PC-3 (cell line): ENCODE results near the gene MEPE. TPM values are rescaled to one million over a fixed set of nuclear protein-coding genes. Genes with fewer than 3 reads are reported as not detected.

Experiments used
- ATAC-seq: fragments of 200-7000 bp; cut with Tn5 transposase; 2 replicates; pipeline ENCODE4 v1.9.1; 2020; ENCODE audit warnings: mild to moderate bottlenecking, moderate library complexity
- BruUV-seq: library from RNA; stranded (reverse); fragments of 400-500 nt; replicated peaks from 2 replicates; lab custom pipeline; 2021; lab: Mats Ljungman, UMichigan
- CTCF ChIA-PET: fragments of 300-600 bp; sonication (Branson Sonifier 250); formaldehyde crosslinking; loops from one replicate; lab custom pipeline; 2022; ENCODE audit warnings: antibody characterized with exemption; lab: Charles Lee
- POLR2A ChIA-PET: fragments of 300-600 bp; sonication (Branson Sonifier 250); formaldehyde crosslinking; loops from one replicate; lab custom pipeline; 2022; ENCODE audit warnings: antibody characterized with exemption; ENCODE audit not compliant: unreplicated experiment; lab: Charles Lee
- DNase-seq: peaks from one replicate; pipeline ENCODE4 v3.0.0-alpha.2; 2015
- H2AFZ ChIP-seq: fragments of 300-600 bp; sonication (generic); 2 replicates; pipeline ENCODE4 v1.6.0; 2016; ENCODE audit warnings: antibody characterized with exemption, low read length
- H3F3A ChIP-seq: fragments of 300-600 bp; sonication (generic); one replicate; pipeline ENCODE4 v1.6.0; 2017; ENCODE audit warnings: antibody characterized with exemption, low read length, control low read depth, mild to moderate bottlenecking; ENCODE audit not compliant: unreplicated experiment
- H3K27ac ChIP-seq: fragments of 300-600 bp; sonication (generic); 2 replicates; pipeline ENCODE4 v1.5.1; 2016; ENCODE audit warnings: mild to moderate bottlenecking, low read length
- H3K27me3 ChIP-seq: fragments of 300-600 bp; sonication (generic); 2 replicates; pipeline ENCODE4 v1.6.1; 2016; ENCODE audit warnings: low read length, mixed read lengths
- H3K36me3 ChIP-seq: fragments of 300-600 bp; sonication (generic); 2 replicates; pipeline ENCODE4 v1.6.1; 2016; ENCODE audit warnings: low read depth, mixed run types, low read length, mixed read lengths
- H3K4me1 ChIP-seq: fragments of 300-600 bp; sonication (generic); 2 replicates; pipeline ENCODE4 v1.5.1; 2016; ENCODE audit warnings: low read length; ENCODE audit not compliant: insufficient read depth
- H3K4me2 ChIP-seq: fragments of 300-600 bp; sonication (generic); 2 replicates; pipeline ENCODE4 v1.6.0; 2016; ENCODE audit warnings: low read length
- H3K4me3 ChIP-seq: fragments of 300-600 bp; sonication (generic); 2 replicates; pipeline ENCODE4 v1.5.1; 2016; ENCODE audit warnings: mild to moderate bottlenecking, low read length, mixed read lengths
- H3K79me2 ChIP-seq: fragments of 300-600 bp; sonication (generic); 2 replicates; pipeline ENCODE4 v1.6.1; 2017; ENCODE audit warnings: low read length, mixed read lengths
- H3K9ac ChIP-seq: fragments of 300-600 bp; sonication (generic); 2 replicates; pipeline ENCODE4 v1.6.0; 2016; ENCODE audit warnings: mild to moderate bottlenecking, low read length
- H3K9me2 ChIP-seq: fragments of 300-600 bp; sonication (generic); replicated peaks from 2 replicates; pipeline ENCODE4 v1.6.1; 2016; ENCODE audit warnings: mixed run types, low read length, mixed read lengths
- H3K9me3 ChIP-seq: fragments of 300-600 bp; sonication (generic); 2 replicates; pipeline ENCODE4 v1.6.1; 2016; ENCODE audit warnings: low read length, mixed read lengths
- H4K20me1 ChIP-seq: fragments of 300-600 bp; sonication (generic); 2 replicates; pipeline ENCODE4 v1.6.1; 2016; ENCODE audit warnings: low read length, mixed read lengths
- EZH2 ChIP-seq: fragments of 300-600 bp; sonication (generic); IDR thresholded peaks from one replicate; pipeline ENCODE4 v1.6.1; 2017; ENCODE audit warnings: antibody characterized with exemption, mild to moderate bottlenecking, low read length; ENCODE audit not compliant: unreplicated experiment
- EZH2phosphoT487 ChIP-seq: fragments of 300-600 bp; sonication (generic); IDR thresholded peaks from 2 replicates; pipeline ENCODE4 v1.6.1; 2018; ENCODE audit warnings: mild to moderate bottlenecking, antibody characterized with exemption, low read length, borderline replicate concordance
- intact Hi-C: fragments of 100-400 bp; cut with micrococcal nuclease; formaldehyde crosslinking; loops from 2 replicates; pipeline ENCODE4 v1.9.0; 2023
- total RNA-seq: library from RNA; depleted of rRNA; stranded (reverse); fragments of >200 nt; gene quantifications from 2 replicates; pipeline ENCODE4 v1.2.3, GENCODE V29; 2014
- TF ChIP-seq, protein P1 (sequence below): fragments of 300-600 bp; sonication (generic); conservative IDR thresholded peaks from 2 replicates; pipeline ENCODE4 v1.5.1; 2017; ENCODE audit warnings: antibody characterized with exemption, low read depth, mild to moderate bottlenecking, low read length

The MEPE gene
- total RNA-seq, 1 experiment from 2014 or later: not detected

DNA sequence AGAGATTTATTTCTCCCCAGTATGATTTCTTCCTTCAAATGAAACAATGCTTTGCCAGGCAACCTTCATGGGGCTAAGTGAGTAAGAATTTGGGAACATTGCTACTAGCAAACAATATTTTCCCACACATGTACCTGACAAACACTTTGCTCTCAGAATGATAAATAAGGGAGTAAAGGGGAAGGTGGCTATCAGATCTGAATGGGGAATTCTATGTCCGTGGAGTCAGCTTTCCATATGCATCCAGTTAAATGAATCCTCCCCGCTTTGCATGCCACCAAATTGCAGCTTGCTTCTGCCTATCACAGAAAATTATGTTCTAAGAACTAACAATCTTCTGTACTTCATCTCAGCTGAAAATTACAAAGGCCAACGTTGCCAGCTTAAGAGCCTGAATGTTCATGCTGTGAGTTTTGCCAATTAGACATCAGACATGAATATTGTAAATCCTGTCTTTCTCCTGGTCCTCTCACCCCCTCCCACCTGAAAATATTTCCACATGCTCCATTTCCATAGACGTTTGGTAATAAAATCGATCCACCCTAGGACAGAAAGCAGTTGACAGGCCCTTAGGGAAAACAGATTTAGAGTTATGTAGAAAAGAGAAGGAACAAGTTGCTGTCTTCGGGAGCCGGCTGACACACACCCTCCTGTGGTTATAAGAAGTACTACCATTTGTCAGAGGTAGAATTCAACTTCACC is 6.3 kb downstream of the MEPE start:
- no peaks in the 10 kb centered on the region for H3K36me3 ChIP-seq
- no peaks in the 10 kb centered on the region for H3K9me3 ChIP-seq
- no peak overlapping the region for H2AFZ ChIP-seq
- no peaks in the 10 kb centered on the region for H3K9me2 ChIP-seq
- intact Hi-C loops: loop anchor here (1.0 to 5.0 kb wide), 3 partner anchors 160 to 487 kb away; no protein-coding TSS in a partner anchor
- H3K27ac ChIP-seq: no peak overlapping the region
- no peak overlapping the region for H3K4me3 ChIP-seq
- BruUV-seq: no TSS peak
- H3K9ac ChIP-seq: no peak overlapping the region
- CTCF ChIA-PET: interaction anchor here (0.5 to 1.5 kb wide), 3 partner anchors 282 to 367 kb away, joined by 4 to 8 read pairs (median 5); no protein-coding TSS in a partner anchor
- H3K79me2 ChIP-seq: no peaks in the 10 kb centered on the region
- ATAC-seq: no peak
- peaks cover 25% of the 10 kb centered on the region for H3K4me1 ChIP-seq
- no peaks in the 10 kb centered on the region for H3K27me3 ChIP-seq
- H4K20me1 ChIP-seq: no peaks in the 10 kb centered on the region
- H3F3A ChIP-seq: no peaks in the 10 kb centered on the region
- POLR2A ChIA-PET: no interaction called here
- DNase-seq: peak; percentile 45
- H3K4me2 ChIP-seq: no peak overlapping the region
- TF ChIP-seq, protein P1, sequence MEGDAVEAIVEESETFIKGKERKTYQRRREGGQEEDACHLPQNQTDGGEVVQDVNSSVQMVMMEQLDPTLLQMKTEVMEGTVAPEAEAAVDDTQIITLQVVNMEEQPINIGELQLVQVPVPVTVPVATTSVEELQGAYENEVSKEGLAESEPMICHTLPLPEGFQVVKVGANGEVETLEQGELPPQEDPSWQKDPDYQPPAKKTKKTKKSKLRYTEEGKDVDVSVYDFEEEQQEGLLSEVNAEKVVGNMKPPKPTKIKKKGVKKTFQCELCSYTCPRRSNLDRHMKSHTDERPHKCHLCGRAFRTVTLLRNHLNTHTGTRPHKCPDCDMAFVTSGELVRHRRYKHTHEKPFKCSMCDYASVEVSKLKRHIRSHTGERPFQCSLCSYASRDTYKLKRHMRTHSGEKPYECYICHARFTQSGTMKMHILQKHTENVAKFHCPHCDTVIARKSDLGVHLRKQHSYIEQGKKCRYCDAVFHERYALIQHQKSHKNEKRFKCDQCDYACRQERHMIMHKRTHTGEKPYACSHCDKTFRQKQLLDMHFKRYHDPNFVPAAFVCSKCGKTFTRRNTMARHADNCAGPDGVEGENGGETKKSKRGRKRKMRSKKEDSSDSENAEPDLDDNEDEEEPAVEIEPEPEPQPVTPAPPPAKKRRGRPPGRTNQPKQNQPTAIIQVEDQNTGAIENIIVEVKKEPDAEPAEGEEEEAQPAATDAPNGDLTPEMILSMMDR: peak; percentile 77
- TF ChIP-seq EZH2phosphoT487 (no peak), EZH2 (no peak)

DNA sequence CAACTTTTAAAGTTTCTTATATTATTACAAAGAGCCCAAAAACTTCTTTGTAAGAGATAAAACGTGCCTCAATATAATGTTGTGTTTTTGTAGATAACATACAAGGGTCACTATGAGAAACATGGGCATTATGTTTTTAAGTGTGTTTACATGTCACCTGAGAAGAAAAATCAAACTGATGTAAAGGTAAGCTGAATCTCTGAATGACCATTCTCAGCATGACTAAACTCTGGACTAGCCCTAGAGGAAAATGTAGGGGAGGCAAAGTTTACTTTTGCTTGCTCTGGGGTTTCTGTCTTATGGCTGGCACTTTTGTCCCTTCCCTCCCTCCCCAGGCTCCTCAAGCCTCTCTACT is 6.8 kb downstream of the MEPE start:
- CTCF ChIA-PET: interaction anchor here (0.6 kb wide), 2 partner anchors 16 to 393 kb away, joined by 3 to 4 read pairs; no protein-coding TSS in a partner anchor

More for the DNA sequence above, 6.8 kb downstream of the MEPE start:
- Histone ChIP-seq H3K9me3 (no peaks in the 10 kb centered on the region), H3K9me2 (no peaks in the 10 kb centered on the region), H3K36me3 (no peaks in the 10 kb centered on the region), H3F3A (no peaks in the 10 kb centered on the region), H3K4me1 (peaks cover 30% of the 10 kb centered on the region), H4K20me1 (no peaks in the 10 kb centered on the region), H3K4me2 (no peak overlapping the region), H3K4me3 (no peak overlapping the region), H3K27ac (no peak overlapping the region), H3K9ac (no peak overlapping the region), H3K79me2 (no peaks in the 10 kb centered on the region), H2AFZ (no peak overlapping the region), H3K27me3 (no peaks in the 10 kb centered on the region)
- intact Hi-C loops: loop anchor here (1.0 to 5.0 kb wide), 3 partner anchors 160 to 487 kb away; no protein-coding TSS in a partner anchor
- POLR2A ChIA-PET: no interaction called here
- DNase-seq (no peak), ATAC-seq (no peak)
- no TSS peak for BruUV-seq
- TF ChIP-seq EZH2phosphoT487 (no peak), EZH2 (no peak)
- TF ChIP-seq, protein P1: no peak
